Suprapubic skin (tissue), 3 donors: ENCODE data around the gene PDE11A.

Experiments
- EP300 ChIP-seq: sonication (generic); formaldehyde crosslinking; IDR thresholded peaks from one replicate; pipeline ENCODE4 v1.6.1; 2017; ENCODE audit warnings: antibody characterized with exemption
- TF ChIP-seq, protein P1 (sequence below), 2 donors: fragments of 200-600 bp in 1 of 2; fragments of 450-650 bp in 1 of 2; sonication (generic) in 1 of 2; IDR thresholded peaks; one replicate each; pipeline ENCODE4 v1.5.1; 2016 to 2019; ENCODE audit warnings: antibody characterized with exemption in 2 of 2, mild to moderate bottlenecking in 1 of 2, moderate library complexity in 1 of 2

DNA sequence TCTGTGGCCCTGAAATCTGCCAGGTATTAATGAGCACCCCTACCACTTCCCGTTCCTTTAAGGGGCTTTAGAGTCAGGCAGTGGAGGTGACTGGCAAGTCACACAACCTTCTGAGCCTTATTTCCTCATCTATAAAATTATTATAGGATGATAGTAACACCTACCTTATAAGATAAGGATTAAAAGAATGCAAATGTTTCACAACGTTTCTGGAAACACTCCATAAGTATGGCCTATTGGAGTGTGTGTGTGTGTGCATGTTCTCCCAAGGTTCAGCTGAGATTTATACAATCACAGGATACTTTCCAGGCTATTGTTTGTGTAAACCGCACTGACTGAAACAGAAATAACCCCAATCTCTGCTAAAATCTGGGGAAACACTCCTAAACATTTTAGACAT lies 176.0 kb downstream of the PDE11A start:
- TF ChIP-seq, protein P1, sequence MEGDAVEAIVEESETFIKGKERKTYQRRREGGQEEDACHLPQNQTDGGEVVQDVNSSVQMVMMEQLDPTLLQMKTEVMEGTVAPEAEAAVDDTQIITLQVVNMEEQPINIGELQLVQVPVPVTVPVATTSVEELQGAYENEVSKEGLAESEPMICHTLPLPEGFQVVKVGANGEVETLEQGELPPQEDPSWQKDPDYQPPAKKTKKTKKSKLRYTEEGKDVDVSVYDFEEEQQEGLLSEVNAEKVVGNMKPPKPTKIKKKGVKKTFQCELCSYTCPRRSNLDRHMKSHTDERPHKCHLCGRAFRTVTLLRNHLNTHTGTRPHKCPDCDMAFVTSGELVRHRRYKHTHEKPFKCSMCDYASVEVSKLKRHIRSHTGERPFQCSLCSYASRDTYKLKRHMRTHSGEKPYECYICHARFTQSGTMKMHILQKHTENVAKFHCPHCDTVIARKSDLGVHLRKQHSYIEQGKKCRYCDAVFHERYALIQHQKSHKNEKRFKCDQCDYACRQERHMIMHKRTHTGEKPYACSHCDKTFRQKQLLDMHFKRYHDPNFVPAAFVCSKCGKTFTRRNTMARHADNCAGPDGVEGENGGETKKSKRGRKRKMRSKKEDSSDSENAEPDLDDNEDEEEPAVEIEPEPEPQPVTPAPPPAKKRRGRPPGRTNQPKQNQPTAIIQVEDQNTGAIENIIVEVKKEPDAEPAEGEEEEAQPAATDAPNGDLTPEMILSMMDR (IDR thresholded peaks at IDR 0.05) = no peak
- no peak for TF ChIP-seq EP300
